Parietal lobe (tissue), 1 donor: ENCODE measurements around the gene NRIP1. TPM values are rescaled to one million over a fixed set of nuclear protein-coding genes. Genes with fewer than 3 reads are reported as not detected.

Experiments used
- total RNA-seq: library from RNA; depleted of rRNA; stranded (reverse); fragments of >200 nt; gene quantifications from one replicate; pipeline ENCODE4 v1.2.3, GENCODE V29; 2014

Gene NRIP1, protein sequence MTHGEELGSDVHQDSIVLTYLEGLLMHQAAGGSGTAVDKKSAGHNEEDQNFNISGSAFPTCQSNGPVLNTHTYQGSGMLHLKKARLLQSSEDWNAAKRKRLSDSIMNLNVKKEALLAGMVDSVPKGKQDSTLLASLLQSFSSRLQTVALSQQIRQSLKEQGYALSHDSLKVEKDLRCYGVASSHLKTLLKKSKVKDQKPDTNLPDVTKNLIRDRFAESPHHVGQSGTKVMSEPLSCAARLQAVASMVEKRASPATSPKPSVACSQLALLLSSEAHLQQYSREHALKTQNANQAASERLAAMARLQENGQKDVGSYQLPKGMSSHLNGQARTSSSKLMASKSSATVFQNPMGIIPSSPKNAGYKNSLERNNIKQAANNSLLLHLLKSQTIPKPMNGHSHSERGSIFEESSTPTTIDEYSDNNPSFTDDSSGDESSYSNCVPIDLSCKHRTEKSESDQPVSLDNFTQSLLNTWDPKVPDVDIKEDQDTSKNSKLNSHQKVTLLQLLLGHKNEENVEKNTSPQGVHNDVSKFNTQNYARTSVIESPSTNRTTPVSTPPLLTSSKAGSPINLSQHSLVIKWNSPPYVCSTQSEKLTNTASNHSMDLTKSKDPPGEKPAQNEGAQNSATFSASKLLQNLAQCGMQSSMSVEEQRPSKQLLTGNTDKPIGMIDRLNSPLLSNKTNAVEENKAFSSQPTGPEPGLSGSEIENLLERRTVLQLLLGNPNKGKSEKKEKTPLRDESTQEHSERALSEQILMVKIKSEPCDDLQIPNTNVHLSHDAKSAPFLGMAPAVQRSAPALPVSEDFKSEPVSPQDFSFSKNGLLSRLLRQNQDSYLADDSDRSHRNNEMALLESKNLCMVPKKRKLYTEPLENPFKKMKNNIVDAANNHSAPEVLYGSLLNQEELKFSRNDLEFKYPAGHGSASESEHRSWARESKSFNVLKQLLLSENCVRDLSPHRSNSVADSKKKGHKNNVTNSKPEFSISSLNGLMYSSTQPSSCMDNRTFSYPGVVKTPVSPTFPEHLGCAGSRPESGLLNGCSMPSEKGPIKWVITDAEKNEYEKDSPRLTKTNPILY (N-terminal part only)
- 77.9 TPM for total RNA-seq

DNA sequence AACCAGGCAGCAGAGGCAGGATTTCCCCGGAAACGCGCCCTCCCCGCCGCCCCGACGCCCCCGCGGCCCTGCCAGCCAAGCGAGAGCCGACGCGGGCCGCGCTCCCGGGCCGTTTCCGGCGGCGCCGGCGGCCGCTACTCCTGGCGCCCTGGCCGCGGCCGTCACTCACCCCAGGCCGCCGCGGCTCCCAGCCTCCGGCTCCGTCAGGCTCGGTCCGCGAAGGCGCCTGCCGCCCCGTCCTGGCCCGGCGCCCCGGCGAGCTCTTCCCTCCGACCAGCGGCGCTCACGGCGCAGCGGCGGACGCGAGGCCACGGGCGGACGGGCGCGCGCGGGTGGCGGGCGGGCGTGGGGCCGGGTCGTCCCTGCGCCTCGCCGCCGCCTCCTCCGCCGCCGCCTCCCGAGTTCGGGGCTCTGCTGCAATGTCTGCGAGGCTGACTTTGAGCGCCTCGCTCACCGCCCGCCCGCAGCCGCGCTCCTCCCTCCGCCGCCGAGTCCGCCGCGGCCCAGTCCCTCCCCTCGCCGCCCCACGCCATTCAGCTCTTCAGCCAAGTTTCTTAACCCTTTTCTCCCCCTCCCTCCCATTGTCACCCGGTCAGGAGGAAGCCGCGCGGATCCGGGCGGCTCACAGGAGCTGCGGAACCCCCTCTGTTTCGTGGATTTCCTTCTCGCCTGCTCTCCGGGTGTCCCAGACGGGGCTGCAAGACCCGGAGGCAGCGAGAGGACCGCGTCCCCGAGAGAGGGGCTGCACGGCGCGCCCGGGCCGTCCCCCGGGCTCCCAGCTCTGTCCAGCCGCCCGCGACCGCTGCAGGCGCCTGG is at the start of gene NRIP1:
TSS of gene NRIP1 (minus strand) at position 425 of the 816 bp plus-strand sequence. CDS start 96,808 bp downstream, outside the sequence.

